Measurements from ENCODE around the gene DYNLT2. TPM values are rescaled to one million over a fixed set of nuclear protein-coding genes. Genes with fewer than 3 reads are reported as not detected.

The DYNLT2 gene
- total and polyA plus RNA-seq, 2 of the 13 experiments (the other 11 are each of a cell fraction or from before 2014, with no cell fraction given) = 2.1 to 4.3 TPM

- POLR2A ChIA-PET = interaction anchor here (1.2 to 4.9 kb wide), 3 partner anchors 30 to 53 kb away, joined by 4 to 52 read pairs (median 6); partner anchors contain the start of genes C6orf120 and WDR27
- no peak for DNase-seq (ENCODE audit: low spot score)
- 71% methylated on average over 6 of the region's 6 CpGs for WGBS (ENCODE audit: low lambda C conversion rate)
Observed at GRCh38 chr6:169755162-169755561, 3.8 kb upstream of the DYNLT2 start.

More at GRCh38 chr6:169755162-169755561, 3.8 kb upstream of the DYNLT2 start:
- in situ Hi-C loops (cut with HindIII; ENCODE audit: extremely low pct_ligation_motif_present, low pct_unique_long_range_greater_than_20kb) = no loop called here
- TF ChIP-seq AHDC1 (CRISPR knock-in tag; IDR thresholded peaks at IDR 0.05; ENCODE audit: borderline replicate concordance) (0 out of 2 replicates have a peak, but pooled peaks have one; percentile 24), SMAD9 (CRISPR knock-in tag; IDR thresholded peaks at IDR 0.05) (no peak), SIX4 (CRISPR knock-in tag; IDR thresholded peaks at IDR 0.05) (peak; percentile 59; the same call in 1 of the 2 replicates), FUBP1 (CRISPR knock-in tag; IDR thresholded peaks at IDR 0.05; ENCODE audit: borderline replicate concordance) (no peak), SIX1 (CRISPR knock-in tag; IDR thresholded peaks at IDR 0.05; ENCODE audit: borderline replicate concordance) (peak; percentile 91)
- no peak for FAIRE-seq
- peaks cover 31% of the 10 kb centered on the region for H3K4me1 ChIP-seq (ENCODE audit: insufficient read depth, low read length)
- H3K4me3 ChIP-seq (replicated peaks in 1 of 3; ENCODE audit: insufficient read depth in 1 of 3, low read depth in 2 of 3, low read length in 3 of 3) = no peak overlapping the region
- no peak overlapping the region; the same call in 1 of the 2 replicates for H3K9ac ChIP-seq (ENCODE audit: insufficient read depth, low read depth, low read length)
- no TSS peak for BruUV-seq (replicated peaks)
- H3K4me2 ChIP-seq (ENCODE audit: low read depth, low read length) = no peak overlapping the region
- no peak overlapping the region for H2AFZ ChIP-seq (ENCODE audit: low read length)
- no peaks in the 10 kb centered on the region for H3K9me3 ChIP-seq (ENCODE audit: low read length)
- CTCF ChIA-PET (ENCODE audit: low intra/inter-chr PET ratio, low total read pairs) = no interaction called here
- peak overlapping the region; percentile 25 for H3K27ac ChIP-seq (ENCODE audit: extremely low read length, insufficient read depth, low read length)
- ATAC-seq = no peak
- intact Hi-C loops (cut with micrococcal nuclease; ENCODE audit: unreplicated experiment) = no loop called here
- H3K27me3 ChIP-seq (ENCODE audit: control insufficient read depth in 1 of 2, insufficient read depth in 2 of 2, low read length in 2 of 2) = no peaks in the 10 kb centered on the region; a peak in 1 of 5 replicates
- H3K79me2 ChIP-seq (ENCODE audit: insufficient read depth, low read length) = peaks cover 11% of the 10 kb centered on the region
- no peaks in the 10 kb centered on the region for H4K20me1 ChIP-seq (ENCODE audit: insufficient read depth, low read length)
- H3K36me3 ChIP-seq (replicated peaks in 1 of 2; ENCODE audit: control insufficient read depth in 1 of 2, insufficient read depth in 2 of 2, low read length in 2 of 2) = 0 out of 5 replicates have a peak, but pooled peaks cover 0 to 1% of the 10 kb centered on the region in 2 experiments

Data from HepG2 (cell line).